Lower leg skin (tissue), 4 donors: ENCODE measurements around the gene PARD6B. TPM values are rescaled to one million over a fixed set of nuclear protein-coding genes. Genes with fewer than 3 reads are reported as not detected.
"Not testable (repeated sequence)": the region's sequence is repeated elsewhere in the genome, so short reads cannot be mapped to it uniquely, and the experiment has no call there.

Source experiments
- DNase-seq, 2 donors: peaks; one replicate each; pipeline ENCODE4 v3.0.0-alpha.2; 2019; ENCODE audit warnings: low spot score in 2 of 2
- H3K4me3 ChIP-seq: fragments of 200-600 bp; sonication (generic); 2 replicates; pipeline ENCODE4 v1.5.1; 2017; ENCODE audit warnings: mild to moderate bottlenecking, low read depth; ENCODE audit not compliant: poor library complexity, severe bottlenecking
- CTCF ChIP-seq, 3 donors: fragments of 450-650 bp; IDR thresholded peaks; one replicate each; pipeline ENCODE4 v1.5.1; 2016; ENCODE audit warnings: antibody characterized with exemption in 3 of 3, mild to moderate bottlenecking in 3 of 3, moderate library complexity in 2 of 3
- POLR2A ChIP-seq, 2 donors: fragments of 450-650 bp; IDR thresholded peaks; one replicate each; pipeline ENCODE4 v1.6.1; 2016 to 2017; ENCODE audit warnings: antibody characterized with exemption in 2 of 2, mild to moderate bottlenecking in 1 of 2, moderate library complexity in 1 of 2
- WGBS, 2 donors: methylation state at CpG; one replicate each; pipeline ENCODE4 v1.1.5; 2018; 5-methylcytosine and 5-hydroxymethylcytosine counted together
- intact Hi-C: fragments of 100-400 bp; cut with DNase I; formaldehyde crosslinking; loops from one replicate; pipeline ENCODE4 v1.15.0; 2023; ENCODE audit warnings: low total_unique reads
- total RNA-seq, 4 donors: library from RNA; depleted of rRNA; stranded (reverse); fragments of >200 nt; gene quantifications; one replicate each; pipeline ENCODE4 v1.1.0, GENCODE V29; 2016

PARD6B gene
- total RNA-seq, 4 donors from 2014 or later: 10.5 to 11.8 (median 10.9) TPM

- intact Hi-C loops: no loop called here
- WGBS, 2 donors: 62 to 64% methylated on average over 5 of the region's 5 CpGs
- TF ChIP-seq CTCF (IDR thresholded peaks at IDR 0.05) (no peak), POLR2A (IDR thresholded peaks at IDR 0.05) (no peak)
- no peak overlapping the region for H3K4me3 ChIP-seq
- peak in 1 of 2 donors; percentile 79 for DNase-seq
Measured at GRCh38 chr20:50772420-50773185, 41.2 kb downstream of the PARD6B start.

GRCh38 chr20:50774515-50774914, 43.1 kb downstream of the PARD6B start:
- H3K4me3 ChIP-seq: no peak overlapping the region
- intact Hi-C loops: no loop called here
- WGBS, 2 donors: 73 to 83% methylated on average over 3 of the region's 3 CpGs
- no peak for TF ChIP-seq CTCF (IDR thresholded peaks at IDR 0.05)
- TF ChIP-seq POLR2A (IDR thresholded peaks at IDR 0.05): no peak
- DNase-seq: peak in 1 of 2 donors; percentile 10

DNA sequence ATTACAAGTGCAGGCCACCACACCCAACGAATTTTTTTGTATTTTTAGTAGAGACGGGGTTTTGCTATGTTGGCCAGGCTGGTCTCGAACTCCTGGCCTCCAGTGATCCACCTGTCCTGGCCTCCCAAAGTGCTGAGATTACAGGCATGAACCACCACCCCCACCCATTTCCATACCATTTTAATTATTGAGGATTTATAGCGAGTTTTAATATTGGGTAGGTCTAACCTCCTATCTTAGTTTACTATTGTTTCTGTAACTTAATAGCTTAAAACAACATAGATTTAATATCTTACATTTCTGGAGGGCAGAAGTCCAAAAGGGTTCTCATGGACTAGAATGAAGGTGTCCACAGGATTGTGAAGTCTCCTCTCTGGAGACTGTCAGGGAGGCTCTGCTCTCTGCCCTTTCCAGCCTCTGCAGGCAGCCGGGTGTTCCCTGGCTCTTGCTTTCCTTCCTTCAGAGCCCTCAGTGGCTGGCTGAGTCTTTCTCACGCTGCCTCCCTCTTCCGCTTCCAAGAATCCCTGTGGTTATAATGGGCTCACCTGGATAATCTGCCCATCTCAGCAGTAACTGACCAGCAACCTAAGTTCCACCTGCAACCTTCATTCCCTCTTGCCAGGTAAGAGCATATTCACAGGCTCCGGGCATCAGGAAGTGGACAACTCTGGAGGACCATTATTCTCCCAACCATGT, 44.9 kb downstream of the PARD6B start:
- WGBS, 2 donors: 73% methylated on average over 8 of the region's 8 CpGs
- no peak overlapping the region for H3K4me3 ChIP-seq
- intact Hi-C loops: no loop called here
- TF ChIP-seq CTCF (IDR thresholded peaks at IDR 0.05): no peak
- no peak for TF ChIP-seq POLR2A (IDR thresholded peaks at IDR 0.05)
- peak in 1 of 2 donors; percentile 31 for DNase-seq

GRCh38 chr20:50777373-50777772, 46.0 kb downstream of the PARD6B start:
- no peak for DNase-seq
- intact Hi-C loops: no loop called here
- 61 to 71% methylated on average over 2 of the region's 2 CpGs for WGBS, 2 donors
- no peak overlapping the region for H3K4me3 ChIP-seq
- TF ChIP-seq CTCF (IDR thresholded peaks at IDR 0.05) (no peak), POLR2A (IDR thresholded peaks at IDR 0.05) (no peak)

DNA sequence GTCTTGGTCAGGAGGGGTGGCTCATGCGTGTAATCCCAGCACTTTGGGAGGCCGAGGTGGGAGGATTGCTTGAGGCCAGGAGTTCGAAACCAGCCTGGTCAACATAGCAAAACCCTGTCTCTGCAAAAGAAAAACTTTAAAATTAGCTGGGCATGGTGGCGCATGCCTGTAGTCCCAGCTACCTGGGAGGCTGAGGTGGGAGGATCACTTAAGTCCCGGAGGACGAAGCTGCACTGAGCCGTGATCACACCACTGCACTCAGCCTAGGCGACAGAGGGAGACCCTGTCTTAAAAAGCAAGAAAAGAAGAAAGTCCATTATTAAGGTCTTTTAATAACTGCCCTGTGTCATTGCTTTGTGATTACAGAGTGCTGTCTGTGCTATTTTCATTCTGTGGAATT, 47.6 kb downstream of the PARD6B start:
- DNase-seq, H3K4me3 ChIP-seq, intact Hi-C loops: not testable (repeated sequence)
- WGBS, 2 donors: 91 to 98% methylated on average over 8 of the region's 8 CpGs

DNA sequence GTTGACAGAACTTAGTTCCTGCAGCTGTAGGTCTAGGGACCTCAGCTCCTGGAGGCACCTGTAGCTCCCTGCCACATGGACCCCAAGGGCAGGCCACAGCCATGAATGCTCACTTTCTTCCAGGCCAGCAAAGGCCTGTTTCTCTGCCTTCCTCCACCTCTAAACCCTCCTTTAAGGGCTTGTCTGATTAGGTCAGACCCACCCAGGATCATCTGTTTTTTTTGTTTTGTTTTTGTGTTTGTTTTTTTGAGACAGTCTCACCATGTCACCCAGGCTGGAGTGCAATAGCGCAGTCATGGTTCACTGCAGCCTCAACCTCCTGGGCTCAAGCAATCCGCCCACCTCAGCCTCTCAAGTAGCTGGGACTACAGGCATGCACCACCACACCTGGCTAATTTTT, 52.0 kb downstream of the PARD6B start:
- WGBS, 2 donors: 91 to 92% methylated on average over 2 of the region's 2 CpGs

More for the DNA sequence above, 52.0 kb downstream of the PARD6B start:
- DNase-seq: no peak
- no peak overlapping the region for H3K4me3 ChIP-seq
- intact Hi-C loops: no loop called here
- TF ChIP-seq CTCF (IDR thresholded peaks at IDR 0.05) (no peak), POLR2A (IDR thresholded peaks at IDR 0.05) (no peak)
